HCT116 (cell line): ENCODE measurements around the gene PICALM. TPM values are rescaled to one million over a fixed set of nuclear protein-coding genes. Genes with fewer than 3 reads are reported as not detected.

Source experiments
- ATAC-seq: fragments of 200-7000 bp; cut with Tn5 transposase; 2 replicates; pipeline ENCODE4 v1.9.1; 2020; ENCODE audit warnings: mild to moderate bottlenecking, moderate library complexity
- BruUV-seq: library from RNA; stranded (reverse); fragments of 400-500 nt; replicated peaks from 2 replicates; lab custom pipeline; 2021; lab: Mats Ljungman, UMichigan
- CTCF ChIA-PET: fragments of 300-600 bp; sonication (Branson Sonifier 250); formaldehyde crosslinking; loops from one replicate; lab custom pipeline; 2021; ENCODE audit warnings: antibody characterized with exemption; lab: Charles Lee
- POLR2A ChIA-PET: fragments of 300-600, 350-600 bp; sonication (Branson Sonifier 250); formaldehyde crosslinking; loops from one replicate; lab custom pipeline; 2021; ENCODE audit warnings: antibody characterized with exemption; lab: Charles Lee
- RAD21 ChIA-PET, 2 experiments: fragments of 300-600 bp; sonication (Branson Sonifier 250); formaldehyde crosslinking; loops; one replicate each; lab custom pipeline; 2023; ENCODE audit warnings: low total read pairs in 2 of 2; ENCODE audit not compliant: uncharacterized antibody in 2 of 2, unreplicated experiment in 2 of 2, low non-redundant PET in 1 of 2; lab: Charles Lee
- DNase-seq: peaks from one replicate; pipeline ENCODE4 v3.0.0-alpha.2; 2010; ENCODE audit warnings: low read depth, low spot score
- H2AFZ ChIP-seq: fragments of 200-600 bp; shearing (Covaris generic), sonication (generic); 2 replicates; pipeline ENCODE4 v1.6.1; 2017; ENCODE audit warnings: low read depth, mixed run types, mixed read lengths, antibody characterized with exemption, low read length; ENCODE audit not compliant: poor library complexity, severe bottlenecking
- H3K27ac ChIP-seq: 2 replicates; pipeline ENCODE4 v1.5.1; 2012; ENCODE audit warnings: low read depth, low read length
- H3K27me3 ChIP-seq: fragments of 200-600 bp; sonication (generic); 2 replicates; pipeline ENCODE4 v1.6.1; 2016; ENCODE audit warnings: mixed run types, low read length, mixed read lengths; ENCODE audit not compliant: insufficient read depth
- H3K36me3 ChIP-seq, 2 experiments: fragments of 200-500 bp in 1 of 2; fragments of 200-600 bp in 1 of 2; sonication (Bioruptor generic) in 1 of 2; sonication (generic) in 1 of 2; 2 replicates each; pipeline versions ENCODE4 v1.5.1 to v1.6.1; 2014 to 2016; ENCODE audit warnings: low read length in 2 of 2, inconsistent platforms in 1 of 2, mixed read lengths in 1 of 2, mixed run types in 1 of 2; ENCODE audit not compliant: insufficient read depth in 2 of 2, control insufficient read depth in 1 of 2
- H3K4me1 ChIP-seq, 2 experiments: fragments of 200-600 bp in 1 of 2; sonication (generic) in 1 of 2; 2 replicates each; pipeline versions ENCODE4 v1.5.1 to v1.6.1; 2012 to 2017; ENCODE audit warnings: low read length in 2 of 2, inconsistent platforms in 1 of 2, mild to moderate bottlenecking in 1 of 2, mixed read lengths in 1 of 2, mixed run types in 1 of 2, moderate library complexity in 1 of 2; ENCODE audit not compliant: insufficient read depth in 2 of 2, control insufficient read depth in 1 of 2
- H3K4me2 ChIP-seq: fragments of 200-600 bp; sonication (generic); 2 replicates; pipeline ENCODE4 v1.6.1; 2017; ENCODE audit warnings: mixed run types, low read length, mixed read lengths
- H3K4me3 ChIP-seq, 2 experiments: fragments of 200-600 bp in 1 of 2; sonication (generic) in 1 of 2; replicated peaks in 1 of 2; 2 replicates each; pipeline ENCODE4 v1.5.1; 2011 to 2016; ENCODE audit warnings: low read length in 2 of 2, control low read depth in 1 of 2, low read depth in 1 of 2, mild to moderate bottlenecking in 1 of 2, mixed read lengths in 1 of 2, mixed run types in 1 of 2
- H3K79me2 ChIP-seq: fragments of 200-600 bp; sonication (generic); 2 replicates; pipeline ENCODE4 v1.6.1; 2017; ENCODE audit warnings: mild to moderate bottlenecking, mixed run types, low read length, moderate library complexity, mixed read lengths; ENCODE audit not compliant: insufficient read depth
- H3K9ac ChIP-seq: fragments of 200-600 bp; sonication (generic); 2 replicates; pipeline ENCODE4 v1.6.1; 2016; ENCODE audit warnings: low read length, mixed read lengths
- H3K9me2 ChIP-seq: fragments of 200-600 bp; sonication (generic), shearing (Covaris generic); 2 replicates; pipeline ENCODE4 v1.6.1; 2017; ENCODE audit warnings: mixed run types, mild to moderate bottlenecking, moderate library complexity; ENCODE audit not compliant: insufficient read depth
- H3K9me3 ChIP-seq, 2 experiments: fragments of 200-500 bp in 1 of 2; fragments of 200-600 bp in 1 of 2; sonication (Bioruptor generic) in 1 of 2; sonication (generic) in 1 of 2; 2 replicates each; pipeline ENCODE4 v1.6.1; 2014 to 2017; ENCODE audit warnings: low read length in 2 of 2, mixed read lengths in 2 of 2, inconsistent platforms in 1 of 2, low read depth in 1 of 2, mild to moderate bottlenecking in 1 of 2, mixed run types in 1 of 2, moderate library complexity in 1 of 2; ENCODE audit not compliant: control insufficient read depth in 1 of 2, insufficient read depth in 1 of 2
- H4K20me1 ChIP-seq: fragments of 200-600 bp; sonication (generic), shearing (Covaris generic); 2 replicates; pipeline ENCODE4 v1.6.1; 2017; ENCODE audit warnings: mixed run types, mild to moderate bottlenecking, moderate library complexity; ENCODE audit not compliant: insufficient read depth
- ATF3 ChIP-seq: IDR thresholded peaks from 2 replicates; pipeline ENCODE4 v1.6.1; 2012
- CBX3 ChIP-seq: IDR thresholded peaks from 2 replicates; pipeline ENCODE4 v1.6.1; 2012; ENCODE audit warnings: low read depth
- EZH2 ChIP-seq: fragments of 200-600 bp; sonication (generic); IDR thresholded peaks from 2 replicates; pipeline ENCODE4 v1.6.1; 2017; ENCODE audit warnings: antibody characterized with exemption, mixed run types
- EZH2phosphoT487 ChIP-seq: fragments of 200-600 bp; IDR thresholded peaks from 2 replicates; pipeline ENCODE4 v1.6.1; 2018; ENCODE audit warnings: antibody characterized with exemption, borderline replicate concordance
- FOSL1 ChIP-seq: IDR thresholded peaks from 2 replicates; pipeline ENCODE4 v1.6.1; 2012; ENCODE audit warnings: low read depth
- SRF ChIP-seq: IDR thresholded peaks from 2 replicates; pipeline ENCODE4 v1.6.1; 2012; ENCODE audit warnings: low read depth
- YY1 ChIP-seq: IDR thresholded peaks from 2 replicates; pipeline ENCODE4 v1.6.1; 2011; ENCODE audit warnings: low read length, low read depth, moderate library complexity, mild to moderate bottlenecking; ENCODE audit not compliant: insufficient replicate concordance; ENCODE audit errors: extremely low read depth
- ZBTB33 ChIP-seq: IDR thresholded peaks from 2 replicates; pipeline ENCODE4 v1.6.1; 2011; ENCODE audit warnings: mild to moderate bottlenecking, low read length, moderate library complexity; ENCODE audit not compliant: insufficient replicate concordance; ENCODE audit errors: extremely low read depth
- ZNF274 ChIP-seq: fragments of 200-500 bp; sonication (Bioruptor generic); IDR thresholded peaks from 2 replicates; pipeline ENCODE4 v1.6.1; 2014; ENCODE audit warnings: mild to moderate bottlenecking, low read depth, low read length, inconsistent platforms
- intact Hi-C: fragments of 100-400 bp; cut with micrococcal nuclease; formaldehyde crosslinking; loops from 2 replicates; pipeline ENCODE4 v1.10.0; 2022
- total RNA-seq: library from RNA; stranded (reverse); gene quantifications from one replicate; pipeline ENCODE4 v1.2.1, GENCODE V29; 2021; ENCODE audit not compliant: unreplicated experiment
- TF ChIP-seq, protein P1 (sequence below): IDR thresholded peaks from 2 replicates; pipeline ENCODE4 v1.6.1; 2012

Gene PICALM
- total RNA-seq, 1 experiment from 2014 or later: 90.6 TPM

- no peaks in the 10 kb centered on the region for H4K20me1 ChIP-seq
- H3K9ac ChIP-seq: no peak overlapping the region
- TF ChIP-seq ZNF274 (no peak), EZH2phosphoT487 (no peak), FOSL1 (no peak), ATF3 (no peak)
- H3K9me2 ChIP-seq: no peaks in the 10 kb centered on the region
- ChIA-PET RAD21 (no interaction called here), POLR2A (no interaction called here), CTCF (no interaction called here)
- no peaks in the 10 kb centered on the region for H3K27me3 ChIP-seq
- no peak overlapping the region for H3K4me3 ChIP-seq
- H3K27ac ChIP-seq: no peak overlapping the region
- H3K4me2 ChIP-seq: no peak overlapping the region
- ATAC-seq (no peak), DNase-seq (no peak)
- H3K36me3 ChIP-seq: no peaks in the 10 kb centered on the region
- BruUV-seq: no TSS peak
- intact Hi-C loops: no loop called here
- peaks cover 0 to 6% of the 10 kb centered on the region in 2 experiments; a peak in 1 of 4 replicates for H3K4me1 ChIP-seq
- H3K79me2 ChIP-seq: no peaks in the 10 kb centered on the region
- H3K9me3 ChIP-seq: no peaks in the 10 kb centered on the region
- no peak overlapping the region for H2AFZ ChIP-seq
These were observed 46.9 kb upstream of the PICALM start for GRCh38 chr11:86115542-86116385.

DNA sequence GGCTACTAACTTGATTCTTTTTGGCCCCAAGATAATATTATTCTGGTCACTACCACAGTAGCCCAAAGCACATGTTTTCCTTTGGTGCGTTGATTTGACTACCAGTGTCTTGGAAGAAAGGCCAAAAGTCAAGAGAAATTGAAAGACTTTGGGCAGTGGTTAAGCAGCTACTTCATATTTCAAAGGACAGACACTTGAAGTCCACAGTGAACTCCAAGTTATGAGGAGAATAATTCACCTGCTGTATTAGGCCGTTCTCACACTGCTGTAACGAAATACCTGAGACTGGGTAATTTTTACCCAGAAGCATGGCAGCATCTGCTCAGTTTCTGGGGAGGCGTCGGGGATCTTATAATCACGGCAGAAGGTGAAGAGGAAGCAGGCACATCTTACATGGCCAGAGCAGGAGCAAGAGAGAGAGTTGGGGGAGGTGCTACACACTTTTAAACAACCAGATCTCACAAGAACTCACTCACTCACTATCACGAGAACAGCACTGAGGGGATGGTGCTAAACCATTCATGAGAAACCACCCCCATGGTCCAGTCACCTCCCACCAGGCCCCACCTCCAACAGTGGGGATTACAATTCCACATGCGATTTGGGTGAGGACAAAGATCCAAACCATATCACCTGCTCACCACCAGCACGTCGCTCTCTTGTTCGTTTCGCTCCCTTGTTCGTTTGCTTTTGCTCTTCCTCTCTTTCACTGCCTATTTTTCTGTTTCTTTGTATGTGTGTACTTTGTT lies 40.2 kb upstream of the PICALM start:
- Histone ChIP-seq H3K4me1 (no peaks in the 10 kb centered on the region), H3K27me3 (no peaks in the 10 kb centered on the region), H3K9me3 (no peaks in the 10 kb centered on the region), H4K20me1 (no peaks in the 10 kb centered on the region), H3K4me2 (no peak overlapping the region), H3K4me3 (no peak overlapping the region), H3K79me2 (no peaks in the 10 kb centered on the region), H3K27ac (no peak overlapping the region), H3K9ac (no peak overlapping the region), H2AFZ (no peak overlapping the region), H3K9me2 (no peaks in the 10 kb centered on the region), H3K36me3 (no peaks in the 10 kb centered on the region)
- intact Hi-C loops: no loop called here
- CTCF ChIA-PET: no interaction called here
- no TSS peak for BruUV-seq
- ATAC-seq (no peak), DNase-seq (no peak)
- TF ChIP-seq ZBTB33 (no peak), CBX3 (no peak), EZH2 (no peak), YY1 (no peak), SRF (no peak)
- TF ChIP-seq, protein P1, sequence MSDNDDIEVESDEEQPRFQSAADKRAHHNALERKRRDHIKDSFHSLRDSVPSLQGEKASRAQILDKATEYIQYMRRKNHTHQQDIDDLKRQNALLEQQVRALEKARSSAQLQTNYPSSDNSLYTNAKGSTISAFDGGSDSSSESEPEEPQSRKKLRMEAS: no peak
- RAD21 ChIA-PET: no interaction called here
- POLR2A ChIA-PET: no interaction called here
